Breast epithelium (tissue), 4 donors: ENCODE data around the gene STRN4. TPM values are rescaled to one million over a fixed set of nuclear protein-coding genes. Genes with fewer than 3 reads are reported as not detected.

Experiments used
- DNase-seq, 2 donors: peaks; one replicate each; pipeline ENCODE4 v3.0.0-alpha.2; 2019; ENCODE audit warnings: low spot score in 2 of 2
- H3K27ac ChIP-seq, 2 donors: fragments of 200-600 bp; sonication (generic) in 1 of 2; one replicate each; pipeline ENCODE4 v1.5.1; 2016 to 2019; ENCODE audit warnings: mild to moderate bottlenecking in 1 of 2
- H3K27me3 ChIP-seq, 2 donors: fragments of 200-600 bp; sonication (generic) in 1 of 2; one replicate each; pipeline versions ENCODE4 v1.5.1 to v1.6.0; 2017 to 2019; ENCODE audit warnings: control low read depth in 1 of 2, mild to moderate bottlenecking in 1 of 2
- H3K36me3 ChIP-seq: fragments of 200-600 bp; one replicate; pipeline ENCODE4 v1.5.1; 2019
- H3K4me1 ChIP-seq, 2 donors: fragments of 200-600 bp; sonication (generic); one replicate each; pipeline ENCODE4 v1.5.1; 2016 to 2019; ENCODE audit warnings: control low read depth in 1 of 2
- H3K4me3 ChIP-seq, 3 donors: fragments of 200-600 bp; sonication (generic); 1 replicate in 2 of 3; 2 replicates in 1 of 3; pipeline ENCODE4 v1.5.1; 2016 to 2019; ENCODE audit warnings: mild to moderate bottlenecking in 3 of 3, moderate library complexity in 2 of 3
- H3K9me3 ChIP-seq, 2 donors: fragments of 200-600 bp; sonication (generic) in 1 of 2; one replicate each; pipeline ENCODE4 v1.5.1; 2016 to 2019; ENCODE audit warnings: control low read depth in 1 of 2
- POLR2A ChIP-seq: fragments of 450-650 bp; IDR thresholded peaks from one replicate; pipeline ENCODE4 v1.6.1; 2016; ENCODE audit warnings: antibody characterized with exemption, mild to moderate bottlenecking, moderate library complexity
- POLR2AphosphoS5 ChIP-seq, 3 donors: sonication (generic); formaldehyde crosslinking; IDR thresholded peaks; one replicate each; pipeline ENCODE4 v1.6.1; 2017; ENCODE audit warnings: antibody characterized with exemption in 3 of 3
- intact Hi-C: fragments of 100-400 bp; cut with DNase I; formaldehyde crosslinking; loops from one replicate; pipeline ENCODE4 v1.15.1; 2023; ENCODE audit warnings: low total_unique reads
- total RNA-seq, 3 donors: library from RNA; depleted of rRNA; stranded (reverse); fragments of >200 nt; gene quantifications; one replicate each; pipeline ENCODE4 v1.1.0, GENCODE V29; 2016
- TF ChIP-seq, protein P1 (sequence below), 3 donors: fragments of 450-650 bp; IDR thresholded peaks; one replicate each; pipeline ENCODE4 v1.5.1; 2016 to 2017; ENCODE audit warnings: antibody characterized with exemption in 3 of 3, mild to moderate bottlenecking in 3 of 3, moderate library complexity in 3 of 3

The STRN4 gene
- total RNA-seq, 3 donors from 2014 or later = 45.0 to 57.0 (median 53.7) TPM

DNA sequence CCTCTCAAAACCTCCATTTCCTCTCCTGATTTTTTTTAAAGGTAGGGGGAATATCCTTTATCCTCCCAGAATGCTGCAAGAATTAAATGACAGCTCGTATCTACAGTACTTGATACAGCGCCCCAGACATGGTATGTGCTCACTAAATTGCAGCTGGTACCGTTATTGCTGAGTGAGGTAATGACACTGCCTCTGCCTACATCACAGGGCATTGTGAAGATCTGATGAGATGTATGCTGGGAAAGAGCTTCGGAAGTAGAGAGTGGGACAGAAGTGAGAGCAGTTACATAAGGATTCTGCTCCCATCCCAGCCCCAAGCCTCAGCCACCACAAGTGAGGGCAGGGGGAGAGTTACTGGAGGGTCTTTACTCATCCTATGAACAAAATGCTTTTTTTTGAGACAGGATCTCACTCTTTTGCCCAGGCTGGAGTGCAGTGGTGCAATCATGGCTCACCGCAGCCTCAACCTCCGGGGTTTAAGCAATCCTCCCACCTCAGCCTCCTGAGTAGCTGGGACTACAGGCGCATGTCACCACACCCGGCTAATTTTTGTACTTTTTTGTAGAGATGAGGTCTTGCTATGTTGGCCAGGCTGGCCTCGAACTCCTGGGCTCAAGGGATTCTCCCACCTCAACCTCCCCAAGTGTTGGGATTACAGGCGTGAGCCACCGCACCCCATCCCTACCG lies 2.1 kb downstream of the STRN4 start:
- no peak overlapping the region for H3K27ac ChIP-seq

DNA sequence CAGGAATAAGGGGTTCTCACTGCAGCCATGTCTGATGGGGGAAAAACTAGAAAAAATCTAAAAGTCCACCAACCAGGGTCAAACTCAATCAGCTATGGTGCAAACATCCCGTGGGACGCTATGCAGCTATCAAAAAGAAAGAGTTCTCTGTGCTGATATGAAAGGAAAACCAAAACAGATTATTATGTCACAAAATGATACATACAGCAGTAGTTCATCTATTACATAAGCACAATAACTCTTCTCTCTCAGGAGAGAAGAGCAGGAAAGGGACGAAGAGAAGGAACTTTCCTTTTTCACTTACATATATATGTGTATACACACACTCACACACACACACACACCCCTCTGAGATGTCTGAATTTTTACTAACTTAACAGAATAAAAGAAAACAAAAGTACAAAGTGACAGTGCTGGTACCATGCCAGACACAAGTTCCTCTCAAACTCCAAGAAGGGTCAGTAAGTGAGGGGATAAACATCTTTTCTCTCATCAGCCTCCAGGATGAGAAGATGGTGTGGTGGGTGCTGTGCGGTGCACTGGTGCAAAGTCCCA lies 3.2 kb downstream of the STRN4 start:
- DNase-seq = no peak
- TF ChIP-seq POLR2A (no peak), POLR2AphosphoS5 (IDR thresholded peaks at IDR 0.05) (no peak)
- TF ChIP-seq, protein P1, sequence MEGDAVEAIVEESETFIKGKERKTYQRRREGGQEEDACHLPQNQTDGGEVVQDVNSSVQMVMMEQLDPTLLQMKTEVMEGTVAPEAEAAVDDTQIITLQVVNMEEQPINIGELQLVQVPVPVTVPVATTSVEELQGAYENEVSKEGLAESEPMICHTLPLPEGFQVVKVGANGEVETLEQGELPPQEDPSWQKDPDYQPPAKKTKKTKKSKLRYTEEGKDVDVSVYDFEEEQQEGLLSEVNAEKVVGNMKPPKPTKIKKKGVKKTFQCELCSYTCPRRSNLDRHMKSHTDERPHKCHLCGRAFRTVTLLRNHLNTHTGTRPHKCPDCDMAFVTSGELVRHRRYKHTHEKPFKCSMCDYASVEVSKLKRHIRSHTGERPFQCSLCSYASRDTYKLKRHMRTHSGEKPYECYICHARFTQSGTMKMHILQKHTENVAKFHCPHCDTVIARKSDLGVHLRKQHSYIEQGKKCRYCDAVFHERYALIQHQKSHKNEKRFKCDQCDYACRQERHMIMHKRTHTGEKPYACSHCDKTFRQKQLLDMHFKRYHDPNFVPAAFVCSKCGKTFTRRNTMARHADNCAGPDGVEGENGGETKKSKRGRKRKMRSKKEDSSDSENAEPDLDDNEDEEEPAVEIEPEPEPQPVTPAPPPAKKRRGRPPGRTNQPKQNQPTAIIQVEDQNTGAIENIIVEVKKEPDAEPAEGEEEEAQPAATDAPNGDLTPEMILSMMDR (IDR thresholded peaks at IDR 0.05) = no peak
- Histone ChIP-seq H3K27me3 (no peaks in the 10 kb centered on the region), H3K4me1 (peaks cover 0 to 4% of the 10 kb centered on the region in 2 donors), H3K9me3 (no peaks in the 10 kb centered on the region), H3K27ac (no peak overlapping the region), H3K36me3 (no peaks in the 10 kb centered on the region), H3K4me3 (no peak overlapping the region)
- intact Hi-C loops = no loop called here

More for the DNA sequence above, 2.1 kb downstream of the STRN4 start:
- TF ChIP-seq, protein P1 (IDR thresholded peaks at IDR 0.05) = no peak
- TF ChIP-seq POLR2A = no peak
- TF ChIP-seq POLR2AphosphoS5 (IDR thresholded peaks at IDR 0.05) = no peak
- H3K4me1 ChIP-seq = peaks cover 0 to 4% of the 10 kb centered on the region in 2 donors
- no peaks in the 10 kb centered on the region for H3K27me3 ChIP-seq
- H3K36me3 ChIP-seq = no peaks in the 10 kb centered on the region
- DNase-seq = no peak
- intact Hi-C loops = no loop called here
- peak overlapping the region in 1 of 3 donors; percentile 94 for H3K4me3 ChIP-seq
- H3K9me3 ChIP-seq = no peaks in the 10 kb centered on the region

DNA sequence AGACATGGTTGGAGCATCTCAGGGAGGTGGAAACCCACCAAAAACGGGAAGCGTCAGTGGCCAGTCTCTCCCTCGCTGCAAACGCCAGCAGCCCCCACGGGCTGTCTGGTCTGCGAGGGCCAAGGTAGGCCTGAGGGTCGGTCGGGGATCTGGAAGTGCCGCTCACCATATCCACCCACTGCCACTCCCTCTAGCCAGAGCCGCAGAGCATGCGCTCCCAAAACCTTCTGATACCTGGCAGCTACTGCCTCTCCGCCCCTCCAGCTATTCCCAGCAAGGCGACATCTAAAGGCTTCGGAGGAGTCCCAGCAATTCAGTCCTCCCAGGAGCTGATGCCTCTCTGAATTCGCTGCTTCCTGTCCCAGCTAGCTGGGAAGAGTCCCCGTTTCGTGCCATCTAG lies 4.8 kb downstream of the STRN4 start:
- no peak overlapping the region for H3K4me3 ChIP-seq
- H3K9me3 ChIP-seq = no peaks in the 10 kb centered on the region
- H3K36me3 ChIP-seq = no peaks in the 10 kb centered on the region
- TF ChIP-seq POLR2AphosphoS5 (IDR thresholded peaks at IDR 0.05) (no peak), POLR2A (no peak)
- TF ChIP-seq, protein P1 (IDR thresholded peaks at IDR 0.05) = no peak
- no peak overlapping the region for H3K27ac ChIP-seq
- H3K4me1 ChIP-seq = no peaks in the 10 kb centered on the region
- intact Hi-C loops = no loop called here
- no peaks in the 10 kb centered on the region for H3K27me3 ChIP-seq
- DNase-seq = no peak

DNA sequence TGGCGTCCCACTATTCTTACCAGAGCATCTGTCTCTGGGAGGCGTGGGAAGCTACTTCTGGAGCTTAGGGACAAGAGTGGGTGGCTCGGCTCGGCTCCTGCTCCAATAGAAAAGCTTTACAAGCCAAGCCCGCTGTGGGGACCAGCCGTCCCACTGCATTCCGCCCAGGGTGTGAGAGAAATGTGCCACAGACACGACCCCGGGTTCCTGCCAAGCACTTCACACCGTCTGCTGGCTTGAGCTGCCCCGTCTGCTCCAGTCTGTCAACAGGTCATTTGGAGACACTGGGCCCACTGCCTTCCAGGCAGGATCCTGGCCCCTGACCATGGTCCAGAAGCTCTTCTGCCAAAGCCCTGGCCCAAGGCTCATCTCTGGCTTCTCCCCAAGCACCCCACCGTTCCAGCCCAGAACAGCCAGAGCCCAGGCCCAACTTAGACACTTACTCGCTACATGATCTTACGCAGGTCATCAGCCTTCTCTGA lies 6.9 kb downstream of the STRN4 start:
- intact Hi-C loops = no loop called here
- peak in 1 of 2 donors; percentile 61 for DNase-seq
- Histone ChIP-seq H3K27ac (peak overlapping the region; percentile 55 to 68), H3K4me1 (no peaks in the 10 kb centered on the region), H3K9me3 (no peaks in the 10 kb centered on the region), H3K27me3 (no peaks in the 10 kb centered on the region), H3K36me3 (no peaks in the 10 kb centered on the region), H3K4me3 (peak overlapping the region in 1 of 3 donors; percentile 1)
- TF ChIP-seq, protein P1 (IDR thresholded peaks at IDR 0.05) = no peak
- peak in 1 of 3 donors; percentile 35 for TF ChIP-seq POLR2AphosphoS5 (IDR thresholded peaks at IDR 0.05)

DNA sequence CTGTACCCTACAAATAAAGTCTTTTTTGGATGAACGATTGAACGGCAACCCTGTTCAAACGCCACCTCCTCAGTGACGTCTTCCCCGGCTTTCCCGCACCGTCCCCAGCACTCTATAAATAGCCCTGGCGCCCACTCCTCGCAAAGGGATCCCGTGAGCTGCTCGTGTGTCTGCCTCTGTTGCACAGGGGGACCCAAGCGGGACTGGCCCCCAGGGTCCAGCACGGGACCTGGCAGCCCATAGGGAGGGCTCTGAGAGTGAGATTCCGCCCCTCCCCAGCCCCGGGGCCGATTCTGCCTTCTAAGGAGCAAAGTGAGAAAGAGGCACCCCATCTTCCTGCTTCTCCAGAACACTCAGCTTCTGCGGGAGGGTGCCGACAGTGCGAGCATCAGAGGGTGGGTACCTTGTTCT lies 8.5 kb downstream of the STRN4 start:
- peaks cover 6% of the 10 kb centered on the region for H3K36me3 ChIP-seq
- DNase-seq = no peak
- no peaks in the 10 kb centered on the region for H3K27me3 ChIP-seq
- no peaks in the 10 kb centered on the region for H3K9me3 ChIP-seq
- no peak for TF ChIP-seq POLR2AphosphoS5 (IDR thresholded peaks at IDR 0.05)
- TF ChIP-seq POLR2A = no peak
- TF ChIP-seq, protein P1 (IDR thresholded peaks at IDR 0.05) = no peak
- H3K4me1 ChIP-seq = no peaks in the 10 kb centered on the region
- no peak overlapping the region for H3K4me3 ChIP-seq
- H3K27ac ChIP-seq = peak overlapping the region in 1 of 2 donors; percentile 40
- intact Hi-C loops = no loop called here
